NCI-H226 (cell line): ENCODE measurements around the gene FST.

Experiments
- DNase-seq: peaks from one replicate; pipeline ENCODE4 v3.0.0-alpha.2; 2015

The FST gene

GRCh38 chr5:53480416-53481158 is at the start of gene FST:
FST (plus strand) TSS chr5:53480629; CDS start chr5:53480792, 163 bp downstream.
- no peak for DNase-seq

GRCh38 chr5:53431665-53432064 is 48.8 kb upstream of the FST start:
- no peak for DNase-seq

- peak; percentile 41 for DNase-seq
These were observed 47.4 kb upstream of the FST start for GRCh38 chr5:53433026-53433425.

GRCh38 chr5:53434541-53434940 is 45.9 kb upstream of the FST start:
- peak; percentile 44 for DNase-seq

- DNase-seq = no peak
These were observed 43.8 kb upstream of the FST start for GRCh38 chr5:53436480-53437191.

GRCh38 chr5:53438079-53438478 is 42.4 kb upstream of the FST start:
- no peak for DNase-seq

- DNase-seq = peak; percentile 66
These were observed 41.6 kb upstream of the FST start for GRCh38 chr5:53438486-53439472.

GRCh38 chr5:53442961-53443360 is 37.5 kb upstream of the FST start:
- no peak for DNase-seq

- no peak for DNase-seq
These were observed 34.9 kb upstream of the FST start for GRCh38 chr5:53445569-53445968.

GRCh38 chr5:53446908-53447307 is 33.5 kb upstream of the FST start:
- no peak for DNase-seq

GRCh38 chr5:53448851-53449250 is 31.6 kb upstream of the FST start:
- DNase-seq = no peak

GRCh38 chr5:53453898-53454718 is 26.3 kb upstream of the FST start:
- no peak for DNase-seq

- no peak for DNase-seq
These were observed 25.8 kb upstream of the FST start for GRCh38 chr5:53454719-53455000.

- no peak for DNase-seq
These were observed 24.1 kb upstream of the FST start for GRCh38 chr5:53456366-53456765.

GRCh38 chr5:53463909-53464621 is 16.4 kb upstream of the FST start:
- no peak for DNase-seq

GRCh38 chr5:53464722-53465121 is 15.7 kb upstream of the FST start:
- DNase-seq = no peak

- DNase-seq = peak; percentile 61
These were observed 10.3 kb upstream of the FST start for GRCh38 chr5:53469946-53470687.

GRCh38 chr5:53472279-53472678 is 8.2 kb upstream of the FST start:
- no peak for DNase-seq

- no peak for DNase-seq
These were observed 7.5 kb upstream of the FST start for GRCh38 chr5:53472720-53473510.

GRCh38 chr5:53473633-53474032 is 6.8 kb upstream of the FST start:
- DNase-seq = no peak
